GM23248 (cell line): ENCODE measurements around the gene MEIKIN.

ENCODE experiments used
- EZH2 ChIP-seq: fragments of 200-600 bp; sonication (generic); IDR thresholded peaks from 2 replicates; pipeline ENCODE4 v1.6.1; 2018; ENCODE audit warnings: antibody characterized with exemption, mild to moderate bottlenecking; ENCODE audit not compliant: insufficient read depth, poor library complexity, severe bottlenecking
- EZH2phosphoT487 ChIP-seq: fragments of 200-600 bp; sonication (generic); IDR thresholded peaks from 2 replicates; pipeline ENCODE4 v1.6.1; 2018; ENCODE audit warnings: antibody characterized with exemption, moderate library complexity, mild to moderate bottlenecking, low read depth; ENCODE audit not compliant: insufficient read depth

- TF ChIP-seq EZH2phosphoT487 (no peak), EZH2 (no peak)
Observed at GRCh38 chr5:131974956-131975726, 29.7 kb upstream of the MEIKIN start.
